Astrocyte of the spinal cord (primary cell): Measurements from ENCODE around the gene ATXN1.

ENCODE experiments used
- DNase-seq: peaks from one replicate; pipeline ENCODE4 v3.0.0; 2011; ENCODE audit warnings: low read depth, low spot score
- H3K4me3 ChIP-seq: 2 replicates; pipeline ENCODE4 v1.5.1; 2011; ENCODE audit warnings: low read depth, mild to moderate bottlenecking, low read length, moderate library complexity
- CTCF ChIP-seq: IDR thresholded peaks from 2 replicates; pipeline ENCODE4 v1.5.1; 2012; ENCODE audit warnings: low read depth, mild to moderate bottlenecking, low read length, inconsistent platforms
- in situ Hi-C: cut with HindIII; loops from 2 replicates; pipeline ENCODE4 v1.10.0; 2017; ENCODE audit warnings: low sequenced_read_pairs

The ATXN1 gene

DNA sequence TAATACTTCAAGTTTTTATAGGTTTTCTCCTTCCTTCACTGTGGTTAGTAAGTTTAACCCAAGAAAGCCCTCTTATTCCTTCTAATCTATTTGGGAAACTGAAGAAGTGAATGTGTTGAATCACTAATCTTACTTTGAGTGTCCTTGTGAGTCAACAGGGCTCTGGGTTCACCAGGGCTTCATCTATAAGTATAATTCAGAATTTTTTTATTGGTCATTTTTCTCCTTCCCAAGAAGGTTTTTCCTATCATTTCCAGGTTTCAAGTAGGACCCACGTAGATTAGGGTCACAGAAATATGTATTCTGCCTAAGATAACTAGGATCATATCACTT, 191.1 kb downstream of the ATXN1 start:
- in situ Hi-C loops = no loop called here
- no peak for TF ChIP-seq CTCF
- H3K4me3 ChIP-seq = no peak overlapping the region
- no peak for DNase-seq

- H3K4me3 ChIP-seq = no peak overlapping the region
- TF ChIP-seq CTCF = no peak
- in situ Hi-C loops = no loop called here
- DNase-seq = no peak
Measured at GRCh38 chr6:16568128-16568527, 193.1 kb downstream of the ATXN1 start.

GRCh38 chr6:16567071-16567470, 194.2 kb downstream of the ATXN1 start:
- TF ChIP-seq CTCF = no peak
- H3K4me3 ChIP-seq = no peak overlapping the region
- in situ Hi-C loops = no loop called here
- no peak for DNase-seq

GRCh38 chr6:16564436-16564835, 196.8 kb downstream of the ATXN1 start:
- H3K4me3 ChIP-seq = no peak overlapping the region
- no peak for TF ChIP-seq CTCF
- in situ Hi-C loops = no loop called here

DNA sequence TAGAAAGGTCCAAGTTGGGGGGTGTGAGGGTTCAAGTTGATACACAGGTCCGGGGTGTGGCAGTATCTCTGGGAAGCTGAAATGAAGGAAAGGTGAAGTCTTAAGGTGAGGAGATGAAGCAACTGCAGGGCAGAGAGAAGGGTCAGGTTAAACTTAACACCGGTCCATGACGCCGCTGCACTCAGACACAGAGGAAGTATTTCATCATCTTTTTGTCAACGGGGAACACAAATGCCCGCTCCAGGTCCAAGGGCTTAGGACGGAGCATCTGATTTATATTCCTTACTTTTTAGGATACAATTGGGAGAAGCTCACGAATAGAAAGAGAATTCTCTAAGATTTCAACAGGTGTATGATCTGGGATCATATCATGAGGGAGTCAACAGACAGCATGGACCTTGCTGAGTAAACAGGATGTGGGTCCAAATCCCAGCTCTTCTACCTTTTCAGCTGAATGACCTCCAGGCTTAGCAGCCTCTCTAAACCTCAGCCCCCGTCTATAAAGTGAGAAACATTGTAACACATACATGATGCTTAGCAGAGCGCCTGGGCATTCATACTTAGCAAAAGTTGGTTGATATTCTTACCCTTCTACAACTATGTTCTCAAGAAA, 197.5 kb downstream of the ATXN1 start:
- in situ Hi-C loops = no loop called here
- no peak overlapping the region for H3K4me3 ChIP-seq
- no peak for DNase-seq
- no peak for TF ChIP-seq CTCF

More at GRCh38 chr6:16564436-16564835, 196.8 kb downstream of the ATXN1 start:
- peak; percentile 30 for DNase-seq

- in situ Hi-C loops = no loop called here
- no peak for TF ChIP-seq CTCF
- peak; percentile 50 for DNase-seq
- no peak overlapping the region for H3K4me3 ChIP-seq
Measured at GRCh38 chr6:16562498-16562897, 198.8 kb downstream of the ATXN1 start.

DNA sequence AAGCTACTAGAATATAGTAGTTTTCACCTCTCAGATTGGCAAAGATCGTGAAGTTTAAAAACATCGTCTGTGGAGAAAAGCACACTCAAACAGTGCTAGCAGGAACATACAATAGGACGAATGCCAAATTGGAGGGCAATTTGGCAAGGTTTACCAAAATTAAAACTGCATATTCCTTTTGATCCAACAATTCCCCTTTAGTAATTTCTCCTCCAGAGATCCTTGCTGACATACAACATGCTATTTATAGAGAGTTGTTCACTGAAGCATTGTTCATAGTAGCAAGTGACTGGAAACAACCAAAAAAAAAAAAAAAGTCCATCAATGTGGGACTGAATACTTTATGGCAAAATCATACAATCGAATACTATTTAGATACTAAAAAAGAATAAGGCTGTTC, 202.2 kb downstream of the ATXN1 start:
- DNase-seq = no peak
- H3K4me3 ChIP-seq = no peak overlapping the region
- in situ Hi-C loops = no loop called here
- TF ChIP-seq CTCF = no peak
